ENCODE measurements around the gene LRCH4.
"Not testable (repeated sequence)": the region's sequence is repeated elsewhere in the genome, so short reads cannot be mapped to it uniquely, and the experiment has no call there.

The LRCH4 gene

DNA sequence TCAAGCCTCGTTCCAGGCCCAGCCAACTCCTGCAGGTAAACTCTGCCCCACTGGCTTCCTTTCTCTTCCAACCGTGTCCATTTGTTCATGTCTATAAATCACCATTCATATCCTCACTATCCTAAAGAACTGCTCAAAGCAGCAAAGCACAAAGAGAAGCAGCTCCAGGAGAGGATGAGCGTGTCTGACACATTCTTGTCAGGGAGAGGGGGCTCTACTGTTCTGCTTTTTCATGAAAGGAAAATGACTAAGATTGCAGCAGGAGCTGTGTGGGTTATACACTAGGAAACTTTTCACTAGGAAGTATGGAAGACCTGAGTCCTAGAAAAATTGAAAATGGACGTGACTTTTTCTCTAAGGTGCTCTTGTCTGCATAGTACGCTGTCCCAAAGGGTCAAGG is 30.2 kb downstream of the LRCH4 start:
- TF ChIP-seq, protein P1, sequence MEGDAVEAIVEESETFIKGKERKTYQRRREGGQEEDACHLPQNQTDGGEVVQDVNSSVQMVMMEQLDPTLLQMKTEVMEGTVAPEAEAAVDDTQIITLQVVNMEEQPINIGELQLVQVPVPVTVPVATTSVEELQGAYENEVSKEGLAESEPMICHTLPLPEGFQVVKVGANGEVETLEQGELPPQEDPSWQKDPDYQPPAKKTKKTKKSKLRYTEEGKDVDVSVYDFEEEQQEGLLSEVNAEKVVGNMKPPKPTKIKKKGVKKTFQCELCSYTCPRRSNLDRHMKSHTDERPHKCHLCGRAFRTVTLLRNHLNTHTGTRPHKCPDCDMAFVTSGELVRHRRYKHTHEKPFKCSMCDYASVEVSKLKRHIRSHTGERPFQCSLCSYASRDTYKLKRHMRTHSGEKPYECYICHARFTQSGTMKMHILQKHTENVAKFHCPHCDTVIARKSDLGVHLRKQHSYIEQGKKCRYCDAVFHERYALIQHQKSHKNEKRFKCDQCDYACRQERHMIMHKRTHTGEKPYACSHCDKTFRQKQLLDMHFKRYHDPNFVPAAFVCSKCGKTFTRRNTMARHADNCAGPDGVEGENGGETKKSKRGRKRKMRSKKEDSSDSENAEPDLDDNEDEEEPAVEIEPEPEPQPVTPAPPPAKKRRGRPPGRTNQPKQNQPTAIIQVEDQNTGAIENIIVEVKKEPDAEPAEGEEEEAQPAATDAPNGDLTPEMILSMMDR (IDR thresholded peaks at IDR 0.05; ENCODE audit: low read depth, low read length): no peak
- in situ Hi-C loops (cut with HindIII; ENCODE audit: low sequenced_read_pairs): no loop called here
- no peak overlapping the region for H3K4me3 ChIP-seq (ENCODE audit: low read depth, low read length)
- DNase-seq (ENCODE audit: low read depth, low spot score): no peak

DNA sequence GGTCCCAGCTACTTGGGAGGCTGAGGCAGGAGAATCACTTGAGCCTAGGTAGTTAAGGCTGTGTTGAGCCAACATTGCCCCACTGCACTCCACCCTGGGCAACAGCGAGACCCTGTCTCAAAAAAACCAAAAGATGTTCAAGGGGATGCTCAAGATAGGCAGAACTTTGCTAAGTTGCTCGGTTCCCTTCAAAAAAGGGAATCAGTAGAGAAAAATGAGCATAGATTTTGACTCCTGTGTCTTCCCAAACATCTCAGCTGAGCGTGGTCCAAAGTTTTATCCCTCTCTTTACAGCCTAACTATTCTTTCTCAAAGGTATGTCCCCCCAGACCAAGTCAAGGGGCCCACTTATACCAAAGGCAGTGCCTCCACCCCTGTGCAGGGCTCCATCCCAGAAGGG is 32.9 kb downstream of the LRCH4 start:
- no peak for DNase-seq (ENCODE audit: low read depth, low spot score)
- no peak overlapping the region for H3K4me3 ChIP-seq (ENCODE audit: low read depth, low read length)
- TF ChIP-seq, protein P1 (IDR thresholded peaks at IDR 0.05; ENCODE audit: low read depth, low read length): no peak
- in situ Hi-C loops (cut with HindIII; ENCODE audit: low sequenced_read_pairs): no loop called here

GRCh38 chr7:100552532-100552931 is 33.4 kb downstream of the LRCH4 start:
- TF ChIP-seq, protein P1 (IDR thresholded peaks at IDR 0.05; ENCODE audit: low read depth, low read length): no peak
- no peak overlapping the region for H3K4me3 ChIP-seq (ENCODE audit: low read depth, low read length)
- in situ Hi-C loops (cut with HindIII; ENCODE audit: low sequenced_read_pairs): no loop called here
- DNase-seq (ENCODE audit: low read depth, low spot score): no peak

DNA sequence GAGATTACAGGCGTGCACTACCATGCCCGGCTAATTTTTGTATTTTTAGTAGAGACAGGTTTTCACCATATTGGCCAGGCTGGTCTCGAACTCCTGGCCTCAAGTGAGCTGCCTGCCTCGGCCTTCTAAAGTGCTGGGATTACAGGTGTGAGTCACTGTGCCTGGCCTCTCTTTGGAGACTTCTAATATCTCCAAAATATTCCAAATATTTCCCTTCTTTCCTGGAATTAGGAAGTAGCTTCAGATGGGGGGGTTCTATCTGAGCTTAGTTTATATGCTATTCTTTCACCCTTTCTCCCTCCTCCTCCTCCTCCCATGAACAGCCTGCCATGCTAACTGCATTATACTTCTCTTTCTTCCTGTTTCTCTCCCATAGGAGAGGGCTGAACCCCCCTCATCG is 37.5 kb downstream of the LRCH4 start:
- H3K4me3 ChIP-seq (ENCODE audit: low read depth, low read length); DNase-seq (ENCODE audit: low read depth, low spot score); in situ Hi-C loops (cut with HindIII; ENCODE audit: low sequenced_read_pairs): not testable (repeated sequence)

DNA sequence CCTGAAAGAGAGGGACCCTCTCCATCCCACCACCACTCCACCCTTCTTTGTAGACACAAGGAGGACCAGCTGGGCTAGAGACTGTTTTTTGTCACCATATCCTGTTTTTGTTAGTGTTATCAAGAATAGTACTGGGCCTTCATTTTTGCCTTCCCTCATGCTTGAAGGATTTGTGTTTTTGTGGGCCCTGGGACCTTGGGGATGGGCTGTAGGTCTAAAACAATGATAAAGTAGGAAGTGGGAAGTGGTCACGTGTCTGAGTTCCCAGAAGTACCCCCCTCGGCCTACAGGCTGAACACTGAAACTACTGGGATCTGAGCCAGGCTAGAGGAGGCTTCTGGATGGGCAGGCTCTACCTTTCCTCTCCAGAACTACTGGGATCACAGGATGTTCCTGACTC is 38.1 kb downstream of the LRCH4 start:
- no peak overlapping the region for H3K4me3 ChIP-seq (ENCODE audit: low read depth, low read length)
- in situ Hi-C loops (cut with HindIII; ENCODE audit: low sequenced_read_pairs): no loop called here
- TF ChIP-seq, protein P1 (IDR thresholded peaks at IDR 0.05; ENCODE audit: low read depth, low read length): no peak
- peak; percentile 34 for DNase-seq (ENCODE audit: low read depth, low spot score)

DNA sequence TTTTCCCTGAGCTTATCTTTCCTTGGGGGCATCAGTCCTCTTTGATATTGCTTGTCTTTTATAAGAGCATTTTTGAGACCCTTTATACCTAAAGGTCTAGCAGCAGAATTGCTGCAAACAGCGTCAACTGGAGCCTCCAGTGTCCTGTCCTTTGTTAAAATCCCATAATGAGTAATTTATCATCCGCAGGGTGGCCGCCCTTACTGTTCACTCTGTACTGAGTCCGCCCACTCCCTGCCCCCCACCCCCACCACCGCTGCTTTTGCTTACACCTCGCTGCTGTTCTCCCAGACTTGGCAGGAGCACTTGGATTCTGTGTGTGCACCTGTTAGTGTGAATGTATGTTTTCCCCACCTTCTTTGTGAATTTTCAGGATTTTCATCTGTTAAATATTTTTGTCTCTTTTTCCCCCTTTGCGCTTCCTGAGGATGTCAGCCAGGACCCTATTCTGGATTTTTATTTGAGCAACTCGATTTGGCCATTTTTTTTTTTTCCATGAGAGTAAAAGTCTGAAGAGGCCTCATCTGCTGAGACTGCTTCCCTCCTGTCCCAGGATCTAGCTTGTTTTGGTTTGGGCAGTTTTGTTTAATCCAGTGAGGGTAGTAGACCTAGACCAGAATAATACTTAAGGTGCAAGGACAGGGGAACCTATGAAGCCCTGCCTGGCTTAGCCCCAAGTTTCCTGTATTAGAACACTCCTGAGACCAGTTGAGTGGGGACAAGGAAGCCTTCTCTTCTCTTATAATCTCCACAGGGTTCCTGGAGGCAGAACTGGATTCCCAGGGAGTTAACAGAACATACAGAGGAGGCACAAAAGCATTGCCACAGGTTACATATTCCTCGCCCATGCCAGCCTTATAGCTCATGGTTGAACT is 38.8 kb downstream of the LRCH4 start:
- DNase-seq (ENCODE audit: low read depth, low spot score): no peak
- TF ChIP-seq, protein P1 (IDR thresholded peaks at IDR 0.05; ENCODE audit: low read depth, low read length): no peak
- H3K4me3 ChIP-seq (ENCODE audit: low read depth, low read length): no peak overlapping the region
- in situ Hi-C loops (cut with HindIII; ENCODE audit: low sequenced_read_pairs): no loop called here

- TF ChIP-seq, protein P1 (IDR thresholded peaks at IDR 0.05; ENCODE audit: low read depth, low read length): no peak
- DNase-seq (ENCODE audit: low read depth, low spot score): no peak
- no peak overlapping the region for H3K4me3 ChIP-seq (ENCODE audit: low read depth, low read length)
- in situ Hi-C loops (cut with HindIII; ENCODE audit: low sequenced_read_pairs): no loop called here
Measured at GRCh38 chr7:100546129-100546925, 39.6 kb downstream of the LRCH4 start.

All from astrocyte of the spinal cord (primary cell).